ENCODE results near the gene TTC16. TPM values are rescaled to one million over a fixed set of nuclear protein-coding genes. Genes with fewer than 3 reads are reported as not detected.
A peak's percentile ranks its signal among the peaks of the same experiment; 100 is the strongest.

The TTC16 gene
- total RNA-seq, 1 donor from 2014 or later, result 0.41 TPM

GRCh38 chr9:127738666-127739065, 22.8 kb downstream of the TTC16 start:
- no peak for TF ChIP-seq CTCF (IDR thresholded peaks at IDR 0.05)
- Histone ChIP-seq H3K4me3 (no peak overlapping the region), H3K4me1 (peaks cover 19% of the 10 kb centered on the region), H3K27ac (no peak overlapping the region), H3K36me3 (peaks cover 41% of the 10 kb centered on the region), H3K27me3 (no peaks in the 10 kb centered on the region), H3K9me3 (no peaks in the 10 kb centered on the region)
- ATAC-seq, result no peak
- DNase-seq, result no peak
- intact Hi-C loops (cut with DNase I), result loop anchor here (10.0 kb wide), 1 partner anchor 186 kb away; no protein-coding TSS in a partner anchor

- intact Hi-C loops (cut with DNase I), result loop anchor here (10.0 kb wide), 1 partner anchor 185 kb away; no protein-coding TSS in a partner anchor
- ATAC-seq, result no peak
- Histone ChIP-seq H3K36me3 (peaks cover 46% of the 10 kb centered on the region), H3K9me3 (no peaks in the 10 kb centered on the region), H3K27me3 (no peaks in the 10 kb centered on the region), H3K4me3 (no peak overlapping the region), H3K4me1 (peaks cover 12% of the 10 kb centered on the region), H3K27ac (peak overlapping the region; percentile 51)
- no peak for TF ChIP-seq CTCF (IDR thresholded peaks at IDR 0.05)
- DNase-seq, result no peak
Observed at GRCh38 chr9:127739614-127740330, 23.9 kb downstream of the TTC16 start.

GRCh38 chr9:127741831-127742434, 26.1 kb downstream of the TTC16 start:
- no peak for TF ChIP-seq CTCF (IDR thresholded peaks at IDR 0.05)
- H3K4me1 ChIP-seq, result peaks cover 12% of the 10 kb centered on the region
- peak overlapping the region; percentile 26 for H3K4me3 ChIP-seq
- peaks cover 66% of the 10 kb centered on the region for H3K36me3 ChIP-seq
- H3K9me3 ChIP-seq, result no peaks in the 10 kb centered on the region
- intact Hi-C loops (cut with DNase I), result no loop called here
- peak; percentile 82 for ATAC-seq
- no peaks in the 10 kb centered on the region for H3K27me3 ChIP-seq
- H3K27ac ChIP-seq, result no peak overlapping the region
- peak; percentile 89 for DNase-seq

- no peak for TF ChIP-seq CTCF (IDR thresholded peaks at IDR 0.05)
- H3K9me3 ChIP-seq, result no peaks in the 10 kb centered on the region
- peak overlapping the region; percentile 26 for H3K4me3 ChIP-seq
- DNase-seq, result no peak
- H3K27ac ChIP-seq, result no peak overlapping the region
- intact Hi-C loops (cut with DNase I), result no loop called here
- ATAC-seq, result peak; percentile 6
- H3K27me3 ChIP-seq, result no peaks in the 10 kb centered on the region
- peaks cover 69% of the 10 kb centered on the region for H3K36me3 ChIP-seq
- peaks cover 12% of the 10 kb centered on the region for H3K4me1 ChIP-seq
Observed at GRCh38 chr9:127742435-127743088, 26.7 kb downstream of the TTC16 start.

GRCh38 chr9:127744398-127745110, 28.7 kb downstream of the TTC16 start:
- H3K4me3 ChIP-seq, result no peak overlapping the region
- H3K4me1 ChIP-seq, result peaks cover 12% of the 10 kb centered on the region
- ATAC-seq, result no peak
- intact Hi-C loops (cut with DNase I), result no loop called here
- no peak for DNase-seq
- no peak for TF ChIP-seq CTCF (IDR thresholded peaks at IDR 0.05)
- H3K9me3 ChIP-seq, result no peaks in the 10 kb centered on the region
- H3K27ac ChIP-seq, result no peak overlapping the region
- peaks cover 82% of the 10 kb centered on the region for H3K36me3 ChIP-seq
- no peaks in the 10 kb centered on the region for H3K27me3 ChIP-seq
